GM10266 (cell line): ENCODE data around the gene NR2C2.
"Not testable (repeated sequence)": the region's sequence is repeated elsewhere in the genome, so short reads cannot be mapped to it uniquely, and the experiment has no call there.

ENCODE experiments used
- DNase-seq: peaks from one replicate; pipeline ENCODE4 v3.0.0; 2012; ENCODE audit errors: extremely low spot score
- TF ChIP-seq, protein P1 (sequence below): IDR thresholded peaks from 2 replicates; pipeline ENCODE4 v1.5.1; 2012; ENCODE audit warnings: mild to moderate bottlenecking, low read depth; ENCODE audit not compliant: control insufficient read depth, insufficient read depth; ENCODE audit errors: missing control alignments

NR2C2 gene

GRCh38 chr3:14990780-14991148, 43.4 kb downstream of the NR2C2 start:
- TF ChIP-seq, protein P1, sequence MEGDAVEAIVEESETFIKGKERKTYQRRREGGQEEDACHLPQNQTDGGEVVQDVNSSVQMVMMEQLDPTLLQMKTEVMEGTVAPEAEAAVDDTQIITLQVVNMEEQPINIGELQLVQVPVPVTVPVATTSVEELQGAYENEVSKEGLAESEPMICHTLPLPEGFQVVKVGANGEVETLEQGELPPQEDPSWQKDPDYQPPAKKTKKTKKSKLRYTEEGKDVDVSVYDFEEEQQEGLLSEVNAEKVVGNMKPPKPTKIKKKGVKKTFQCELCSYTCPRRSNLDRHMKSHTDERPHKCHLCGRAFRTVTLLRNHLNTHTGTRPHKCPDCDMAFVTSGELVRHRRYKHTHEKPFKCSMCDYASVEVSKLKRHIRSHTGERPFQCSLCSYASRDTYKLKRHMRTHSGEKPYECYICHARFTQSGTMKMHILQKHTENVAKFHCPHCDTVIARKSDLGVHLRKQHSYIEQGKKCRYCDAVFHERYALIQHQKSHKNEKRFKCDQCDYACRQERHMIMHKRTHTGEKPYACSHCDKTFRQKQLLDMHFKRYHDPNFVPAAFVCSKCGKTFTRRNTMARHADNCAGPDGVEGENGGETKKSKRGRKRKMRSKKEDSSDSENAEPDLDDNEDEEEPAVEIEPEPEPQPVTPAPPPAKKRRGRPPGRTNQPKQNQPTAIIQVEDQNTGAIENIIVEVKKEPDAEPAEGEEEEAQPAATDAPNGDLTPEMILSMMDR = no peak
- DNase-seq = no peak

DNA sequence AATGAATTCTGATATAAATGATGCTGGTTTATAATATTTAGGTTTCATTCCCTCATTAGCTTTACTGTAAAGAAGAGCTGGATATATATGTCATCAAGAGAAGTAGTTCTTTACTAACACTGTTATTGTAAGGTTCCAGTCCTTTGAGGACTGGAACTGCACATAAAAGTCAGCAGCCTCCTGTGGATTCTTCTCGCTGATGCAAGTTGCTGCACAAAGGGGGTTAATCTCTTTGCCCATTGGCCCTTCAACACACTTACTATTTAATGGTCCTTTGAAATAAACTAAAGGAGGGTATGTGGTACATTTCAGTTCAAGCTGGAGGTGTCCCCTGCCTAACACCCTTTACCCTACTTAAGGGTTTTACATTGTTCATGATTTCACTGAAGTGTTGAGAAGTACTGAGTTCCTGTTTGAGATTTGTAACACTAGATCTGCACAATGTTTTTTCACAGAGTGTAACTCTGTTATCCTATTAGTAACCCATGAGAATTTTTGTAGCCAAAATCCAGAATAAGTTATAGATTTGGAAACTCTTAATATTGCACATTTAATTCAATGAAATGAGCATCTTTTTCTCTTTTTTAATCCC, 43.9 kb downstream of the NR2C2 start:
- DNase-seq = no peak
- TF ChIP-seq, protein P1 = no peak

DNA sequence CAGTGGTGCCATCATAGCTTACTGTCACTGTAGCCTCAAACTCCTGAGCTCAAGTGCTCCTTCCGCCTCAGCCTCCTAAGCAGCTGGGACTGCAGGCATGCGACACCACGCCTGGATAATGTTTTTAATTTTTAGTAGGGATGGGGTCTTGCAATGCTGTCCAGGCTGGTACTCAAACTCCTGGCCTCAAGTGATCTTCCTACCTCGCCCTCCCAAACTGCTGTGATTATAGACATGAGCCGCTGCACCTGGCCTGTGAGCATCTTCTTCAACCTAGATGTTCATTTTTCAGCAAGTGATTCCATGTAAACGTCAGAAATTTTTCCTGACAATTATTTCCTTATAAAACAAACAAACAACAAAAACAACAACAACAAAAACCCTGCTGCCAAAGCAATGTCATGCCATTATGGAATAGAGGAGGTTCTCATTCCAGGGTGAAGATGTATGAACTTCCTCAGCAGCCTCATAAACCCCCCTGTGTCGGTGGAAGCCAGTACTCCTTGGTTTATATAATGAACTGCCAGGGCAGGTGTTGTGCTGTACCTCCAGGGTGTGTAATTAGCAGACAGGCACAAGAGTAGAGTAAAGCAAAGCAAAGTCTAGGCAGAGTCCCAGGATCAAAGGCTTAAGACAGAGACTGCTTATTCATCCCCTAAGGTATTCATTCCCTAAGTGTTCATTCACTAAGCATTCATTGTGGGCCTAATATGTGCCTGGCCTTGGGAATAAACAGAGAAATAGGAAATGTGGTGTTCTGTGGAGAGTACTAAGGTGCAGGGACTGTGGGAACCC, 44.6 kb downstream of the NR2C2 start:
- no peak for DNase-seq
- TF ChIP-seq, protein P1 = no peak

DNA sequence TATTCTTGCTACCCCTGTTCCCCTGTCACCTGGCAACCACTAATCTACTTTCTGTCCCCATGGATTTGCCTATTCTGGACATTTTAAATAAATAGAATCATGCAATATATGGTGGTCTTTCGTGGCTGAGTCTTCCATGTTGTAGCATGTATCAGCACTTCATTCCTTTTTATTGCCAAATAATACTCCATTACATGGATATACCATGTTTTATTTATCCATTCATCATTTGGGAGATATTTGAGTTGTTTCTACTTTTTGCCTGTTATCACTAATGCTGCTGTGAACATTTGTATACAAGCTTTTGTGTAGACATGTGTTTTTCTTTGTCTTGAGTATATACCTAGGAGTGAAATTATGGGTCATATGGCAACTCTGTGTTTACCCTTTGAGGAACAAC, 50.6 kb downstream of the NR2C2 start:
- DNase-seq = no peak
- TF ChIP-seq, protein P1 = no peak

DNA sequence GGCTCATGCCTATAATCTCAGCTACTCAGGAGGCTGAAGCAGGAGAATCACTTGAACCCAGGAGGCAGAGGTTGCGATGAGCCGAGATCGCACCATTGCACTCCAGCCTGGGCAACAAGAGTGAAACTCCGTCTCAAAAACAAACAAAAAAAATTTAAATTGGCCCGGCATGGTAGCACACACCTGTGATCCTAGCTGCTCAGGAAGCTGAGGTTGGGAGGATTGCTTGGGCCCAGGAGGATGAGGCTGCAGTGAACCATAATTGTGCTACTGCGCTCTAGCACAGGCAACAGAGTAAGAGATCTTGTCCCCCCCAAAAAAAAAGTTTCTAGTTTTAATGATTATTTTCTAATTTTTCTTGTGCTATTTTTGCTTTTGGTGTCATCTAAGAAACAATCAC, 51.8 kb downstream of the NR2C2 start:
- DNase-seq = not testable (repeated sequence)

- TF ChIP-seq, protein P1 = no peak
- DNase-seq = no peak
These were observed 60.3 kb downstream of the NR2C2 start for GRCh38 chr3:15007681-15008141.

GRCh38 chr3:15009167-15009566, 61.8 kb downstream of the NR2C2 start:
- no peak for DNase-seq
- TF ChIP-seq, protein P1 = no peak
